ENCODE results near the gene CCDC134. TPM values are rescaled to one million over a fixed set of nuclear protein-coding genes. Genes with fewer than 3 reads are reported as not detected.
"Not testable (repeated sequence)": the region's sequence is repeated elsewhere in the genome, so short reads cannot be mapped to it uniquely, and the experiment has no call there.

Gene CCDC134
- total and polyA plus RNA-seq, 2 of the 8 experiments (the other 6 are each of a cell fraction or from before 2014, with no cell fraction given): 7.7 to 20.0 TPM

- 93% methylated on average over 1 of the region's 1 CpG; no CpG with 5 or more reads in 1 of the 2 experiments for WGBS, 2 experiments (ENCODE audit: extremely low coverage in 1 of 2, insufficient coverage in 1 of 2, insufficient read length in 1 of 2, insufficient replicate concordance in 2 of 2, low coverage in 1 of 2, low lambda C conversion rate in 2 of 2, missing lambda C conversion rate in 1 of 2)
- CTCF ChIA-PET (ENCODE audit: partially characterized antibody): interaction anchor here (0.6 to 1.6 kb wide), 3 partner anchors 11 to 225 kb away, joined by 3 to 4 read pairs (median 4); no protein-coding TSS in a partner anchor
- H3K23ac ChIP-seq (ENCODE audit: insufficient read length): not testable (repeated sequence)
Observed at GRCh38 chr22:41870081-41870480, 69.6 kb downstream of the CCDC134 start.

More at GRCh38 chr22:41870081-41870480, 69.6 kb downstream of the CCDC134 start:
- not testable (repeated sequence) for H2BK5ac ChIP-seq (ENCODE audit: low read depth, low read length); H3K4ac ChIP-seq (replicated peaks; ENCODE audit: insufficient read length, low read depth, low read length); H4K8ac ChIP-seq (ENCODE audit: extremely low read depth, insufficient read depth, low read length); H3K4me1 ChIP-seq (replicated peaks in 1 of 4; ENCODE audit: control insufficient read depth in 3 of 4, insufficient read depth in 4 of 4, low read length in 3 of 4); H3K4me2 ChIP-seq (ENCODE audit: insufficient read depth in 1 of 2, low read depth in 2 of 2, low read length in 2 of 2); H3K27me3 ChIP-seq (replicated peaks in 1 of 4; ENCODE audit: control insufficient read depth in 3 of 4, extremely low read depth in 1 of 4, insufficient read depth in 3 of 4, low read length in 3 of 4); H3K79me2 ChIP-seq (ENCODE audit: control insufficient read depth in 1 of 2, insufficient read depth in 2 of 2, low read length in 2 of 2); H2BK20ac ChIP-seq (ENCODE audit: low read length); H3K14ac ChIP-seq (ENCODE audit: insufficient read length); H2BK12ac ChIP-seq (ENCODE audit: low read depth, low read length); H2AFZ ChIP-seq (ENCODE audit: low read length); DNase-seq (ENCODE audit: low read depth in 1 of 2, low spot score in 2 of 2); H3K27ac ChIP-seq (ENCODE audit: low read depth, low read length); H3K9ac ChIP-seq (replicated peaks in 1 of 4; ENCODE audit: extremely low read depth in 1 of 4, low read depth in 3 of 4, low read length in 3 of 4); H4K5ac ChIP-seq (ENCODE audit: insufficient read length, low read depth, low read length); H4K91ac ChIP-seq (replicated peaks; ENCODE audit: insufficient read length, low read length); H3K9me3 ChIP-seq (ENCODE audit: insufficient read depth in 2 of 2, low read depth in 1 of 2, low read length in 1 of 2); H3K23me2 ChIP-seq (ENCODE audit: low read depth, low read length); H3K18ac ChIP-seq (ENCODE audit: extremely low read depth, low read length); H2BK120ac ChIP-seq (replicated peaks; ENCODE audit: low read depth, low read length); FAIRE-seq; H2AK5ac ChIP-seq (ENCODE audit: low read depth, low read length); H3K56ac ChIP-seq (replicated peaks; ENCODE audit: insufficient read length, low read depth, low read length); H3K4me3 ChIP-seq (ENCODE audit: extremely low read depth in 1 of 4, insufficient read depth in 2 of 4, low read depth in 3 of 4, low read length in 4 of 4); H2BK15ac ChIP-seq (ENCODE audit: low read length)
- H3K79me1 ChIP-seq (ENCODE audit: low read depth, low read length): peaks cover 16% of the 10 kb centered on the region
- POLR2A ChIA-PET (ENCODE audit: partially characterized antibody): interaction anchor here (0.8 kb wide), 1 partner anchor 11 kb away, joined by 3 read pairs; no protein-coding TSS in a partner anchor
- H3K36me3 ChIP-seq (ENCODE audit: control insufficient read depth in 2 of 4, insufficient read depth in 4 of 4, low read length in 3 of 4): peaks cover 31 to 70% (median 57%) of the 10 kb centered on the region in 4 experiments; a peak in 7 of 8 replicates
- H4K20me1 ChIP-seq (replicated peaks in 1 of 2; ENCODE audit: control insufficient read depth in 1 of 2, insufficient read depth in 2 of 2, low read length in 2 of 2): peaks cover 5 to 16% of the 10 kb centered on the region in 2 experiments

All from H1 (cell line).